WTC11 (cell line): Measurements from ENCODE around the gene PDXK.

Source experiments
- AFF4 ChIP-seq: sonication (generic); formaldehyde crosslinking; IDR thresholded peaks from 2 replicates; pipeline ENCODE4 v1.8.1; 2023; ENCODE audit warnings: mild to moderate bottlenecking, missing genetic modification reagents, borderline replicate concordance
- CTCF ChIP-seq: fragments of 200-600 bp; IDR thresholded peaks from 2 replicates; pipeline ENCODE4 v1.8.0; 2022; ENCODE audit warnings: antibody characterized with exemption
- ERG ChIP-seq: fragments of 250-450 bp; sonication (Bioruptor Pico); IDR thresholded peaks from 2 replicates; pipeline ENCODE4 v1.8.0; 2021; ENCODE audit warnings: mild to moderate bottlenecking
- FOXK1 ChIP-seq: sonication (generic); formaldehyde crosslinking; IDR thresholded peaks from 2 replicates; pipeline ENCODE4 v1.8.0; 2022; ENCODE audit warnings: mild to moderate bottlenecking, moderate library complexity, missing genetic modification reagents
- GRHL2 ChIP-seq: fragments of 250-450 bp; sonication (Bioruptor Pico); IDR thresholded peaks from 2 replicates; pipeline ENCODE4 v1.8.0; 2022; ENCODE audit warnings: mild to moderate bottlenecking, moderate library complexity; ENCODE audit not compliant: insufficient replicate concordance, severe bottlenecking
- SMAD4 ChIP-seq: sonication (generic); formaldehyde crosslinking; IDR thresholded peaks from 2 replicates; pipeline ENCODE4 v1.8.0; 2022; ENCODE audit warnings: mild to moderate bottlenecking, missing genetic modification reagents
- SP1 ChIP-seq: sonication (generic); formaldehyde crosslinking; conservative IDR thresholded peaks from 2 replicates; pipeline ENCODE4 v1.8.1; 2022; ENCODE audit warnings: missing genetic modification reagents
- TCF7 ChIP-seq: sonication (generic); formaldehyde crosslinking; IDR thresholded peaks from 2 replicates; pipeline ENCODE4 v1.8.0; 2022; ENCODE audit warnings: mild to moderate bottlenecking, low read depth, missing genetic modification reagents, moderate library complexity
- ZNF121 ChIP-seq: sonication (generic); formaldehyde crosslinking; IDR thresholded peaks from 2 replicates; pipeline ENCODE4 v1.8.0; 2023; ENCODE audit warnings: missing genetic modification reagents
- ZNF416 ChIP-seq: fragments of 250-450 bp; sonication (Bioruptor Pico); IDR thresholded peaks from 2 replicates; pipeline ENCODE4 v1.9.0; 2021; ENCODE audit warnings: mild to moderate bottlenecking, inconsistent platforms
- ZNF512 ChIP-seq: sonication (generic); formaldehyde crosslinking; IDR thresholded peaks from 2 replicates; pipeline ENCODE4 v1.8.1; 2022; ENCODE audit warnings: missing genetic modification reagents, borderline replicate concordance

- TF ChIP-seq TCF7 (CRISPR knock-in tag) (no peak), CTCF (no peak), ZNF416 (CRISPR knock-in tag) (no peak), SP1 (CRISPR knock-in tag) (no peak), ERG (CRISPR knock-in tag) (no peak), AFF4 (CRISPR knock-in tag) (no peak), SMAD4 (no peak), GRHL2 (CRISPR knock-in tag) (no peak), ZNF512 (CRISPR knock-in tag) (no peak), ZNF121 (no peak), FOXK1 (no peak)
Observed at GRCh38 chr21:43744725-43745124, 25.8 kb downstream of the PDXK start.
